ENCODE measurements around the gene CYP11A1.

Gene CYP11A1

DNA sequence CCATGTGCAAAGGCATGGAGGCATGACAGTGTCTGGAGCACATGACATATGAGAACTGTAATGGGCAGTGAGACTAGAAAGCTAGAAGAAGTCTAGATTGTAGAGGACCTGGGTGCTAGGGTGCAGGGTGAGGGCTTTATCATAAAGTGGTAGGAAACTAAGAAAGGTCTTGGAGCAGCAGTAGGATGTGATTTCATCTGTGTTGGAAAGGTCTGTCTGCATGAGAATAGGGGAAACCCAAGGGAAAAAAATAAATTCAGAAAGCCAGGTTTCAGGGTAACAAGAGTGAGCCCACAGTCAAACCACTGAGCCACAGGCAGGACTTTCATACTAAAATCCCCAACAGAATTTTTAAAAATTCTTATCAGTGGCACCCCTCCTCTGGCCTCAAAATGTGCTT is 76.8 kb downstream of the CYP11A1 start:
- no peak for DNase-seq (ENCODE audit: low spot score)
- Histone ChIP-seq H3K4me3 (no peak overlapping the region), H3K27ac (no peak overlapping the region)
- TF ChIP-seq, protein P1, sequence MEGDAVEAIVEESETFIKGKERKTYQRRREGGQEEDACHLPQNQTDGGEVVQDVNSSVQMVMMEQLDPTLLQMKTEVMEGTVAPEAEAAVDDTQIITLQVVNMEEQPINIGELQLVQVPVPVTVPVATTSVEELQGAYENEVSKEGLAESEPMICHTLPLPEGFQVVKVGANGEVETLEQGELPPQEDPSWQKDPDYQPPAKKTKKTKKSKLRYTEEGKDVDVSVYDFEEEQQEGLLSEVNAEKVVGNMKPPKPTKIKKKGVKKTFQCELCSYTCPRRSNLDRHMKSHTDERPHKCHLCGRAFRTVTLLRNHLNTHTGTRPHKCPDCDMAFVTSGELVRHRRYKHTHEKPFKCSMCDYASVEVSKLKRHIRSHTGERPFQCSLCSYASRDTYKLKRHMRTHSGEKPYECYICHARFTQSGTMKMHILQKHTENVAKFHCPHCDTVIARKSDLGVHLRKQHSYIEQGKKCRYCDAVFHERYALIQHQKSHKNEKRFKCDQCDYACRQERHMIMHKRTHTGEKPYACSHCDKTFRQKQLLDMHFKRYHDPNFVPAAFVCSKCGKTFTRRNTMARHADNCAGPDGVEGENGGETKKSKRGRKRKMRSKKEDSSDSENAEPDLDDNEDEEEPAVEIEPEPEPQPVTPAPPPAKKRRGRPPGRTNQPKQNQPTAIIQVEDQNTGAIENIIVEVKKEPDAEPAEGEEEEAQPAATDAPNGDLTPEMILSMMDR (IDR thresholded peaks at IDR 0.05), result no peak

DNA sequence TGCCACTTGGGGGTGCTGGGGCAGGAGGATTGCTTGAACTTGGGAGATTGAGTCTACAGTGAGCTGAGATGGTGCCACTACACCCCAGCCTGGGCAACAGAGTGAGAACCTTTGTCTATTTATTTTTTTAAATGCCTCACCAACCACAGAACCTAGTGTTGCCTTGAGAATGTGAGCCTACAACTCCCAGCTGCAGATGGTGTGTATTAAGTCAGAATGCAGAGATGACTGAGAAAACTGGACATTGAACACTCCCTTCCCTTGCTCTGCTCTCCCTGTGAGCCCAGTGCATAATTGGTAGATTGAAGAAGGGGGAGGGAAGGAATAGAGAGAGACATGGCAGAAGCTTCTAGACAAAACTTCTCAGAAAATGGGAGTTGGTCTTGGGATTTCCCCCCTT is 77.8 kb downstream of the CYP11A1 start:
- DNase-seq (ENCODE audit: low spot score), result no peak
- TF ChIP-seq, protein P1 (IDR thresholded peaks at IDR 0.05), result no peak
- Histone ChIP-seq H3K27ac (no peak overlapping the region), H3K4me3 (no peak overlapping the region)

Data from coronary artery (tissue), 2 donors.